ENCODE results near the gene TLE4. TPM values are rescaled to one million over a fixed set of nuclear protein-coding genes. Genes with fewer than 3 reads are reported as not detected.

TLE4 gene
- 172 and 196 TPM in 2 replicates for total RNA-seq (2013; cell fraction: nucleolus; rRNA removed)
- total RNA-seq (2014; rRNA removed): 37.5 and 41.3 TPM in 2 replicates
- total RNA-seq (2014; rRNA removed; fragmentation: Illumina TruSeq; extraction: Trizol): 21.9 and 24.9 TPM in 2 replicates
- 33.3 and 37.0 TPM in 2 replicates for total RNA-seq (2021)
- polyA plus RNA-seq (2011; ENCODE audit: low read depth): 4.7 TPM
- 44.8 and 53.3 TPM in 2 replicates for polyA plus RNA-seq (2011; rRNA removed)
- 42.1 and 49.9 TPM in 2 replicates for polyA plus RNA-seq (2011; cell fraction: cytosol; rRNA removed)
- polyA plus RNA-seq (2011; cell fraction: nucleus; rRNA removed): 95.8 and 120 TPM in 2 replicates
- polyA plus RNA-seq (2012): 7.8 and 9.7 TPM in 2 replicates
- polyA plus RNA-seq (2014; fragmentation: Illumina TruSeq; extraction: Trizol): 30.0 and 35.4 TPM in 2 replicates
- 1 to 10 TPM; 5.3 to 6.6 TPM for polyA plus RNA-seq (2014; fragmentation: Nextera tagmentation; extraction: Ambion mirVana)
- 20.5 and 22.6 TPM in 2 replicates for polyA plus RNA-seq (2014; rRNA removed)
- polyA plus RNA-seq (2016; fragmentation: Nextera tagmentation; extraction: Ambion mirVana): 10 to 100 TPM; 11.1 to 24.1 TPM
- 102 and 123 TPM in 2 replicates for polyA minus RNA-seq (2011; rRNA and poly(A)+ RNA removed)
- 28.0 and 30.1 TPM in 2 replicates for polyA minus RNA-seq (2011; cell fraction: cytosol; rRNA and poly(A)+ RNA removed)
- 115 and 182 TPM in 2 replicates for polyA minus RNA-seq (2011; cell fraction: nucleus; rRNA and poly(A)+ RNA removed)
- Bru-seq, nascent RNA: percentile 93 among the genes with signal in this experiment
- percentile 82 among the genes with signal in this experiment for BruChase-seq, experiment 1, labeled RNA remaining after a 6-hour chase
- BruChase-seq, experiment 2, labeled RNA remaining after a 2-hour chase: percentile 89 among the genes with signal in this experiment
- long read RNA-seq, experiment 1, partial matches to known transcripts: 4 of 4 reads
- long read RNA-seq, experiment 1, other reads (novel, unspliced or antisense): 0 of 4 reads
- long read RNA-seq, experiment 2, partial matches to known transcripts: 17 of 26 reads
- long read RNA-seq, experiment 2, other reads (novel, unspliced or antisense): 9 of 26 reads

GRCh38 chr9:79571309-79572031 lies at the start of gene TLE4:
Gene TLE4, plus strand, starts transcription at chr9:79571965. Its CDS starts 826 bp downstream, at chr9:79572791.
- under 1% methylated on average over 48 of the region's 48 CpGs for WGBS (ENCODE audit: insufficient coverage, insufficient replicate concordance, low lambda C conversion rate, missing lambda C conversion rate)
- ChIA-PET RAD21 (ENCODE audit: unreplicated experiment) (interaction anchor here (0.7 to 3.6 kb wide), 25 partner anchors 10 to 140 kb away, joined by 3 to 32 read pairs (median 4); no protein-coding TSS in a partner anchor), POLR2A (interaction anchor here (0.6 to 2.2 kb wide), 24 partner anchors 8 to 933 kb away, joined by 3 to 29 read pairs (median 3); no protein-coding TSS in a partner anchor), SMC1A (ENCODE audit: uncharacterized antibody, unreplicated experiment) (interaction anchor here (0.6 to 2.1 kb wide), 20 partner anchors 8 to 242 kb away, joined by 3 to 21 read pairs (median 4); no protein-coding TSS in a partner anchor), CTCF (interaction anchor here (0.8 to 2.4 kb wide), 8 partner anchors 46 to 161 kb away, joined by 3 to 7 read pairs (median 3); no protein-coding TSS in a partner anchor)
- Histone ChIP-seq H3K4me2 (ENCODE audit: control insufficient read depth, insufficient read depth) (peak within 1 kb of the TSS; percentile 97), H3K27ac (ENCODE audit: control insufficient read depth, insufficient read depth) (peak within 1 kb of the TSS; percentile 82), H3K4me3 (peak within 1 kb of the TSS; percentile 89), H3K36me3 (ENCODE audit: control insufficient read depth in 2 of 2, insufficient read depth in 2 of 2, low read length in 1 of 2) (no peaks in the 10 kb centered on the region), H3K79me2 (ENCODE audit: control insufficient read depth, insufficient read depth, low read length) (peaks cover 13% of the 10 kb centered on the region), H3K9ac (ENCODE audit: control insufficient read depth, insufficient read depth, low read length) (peak within 1 kb of the TSS; percentile 81), H3K27me3 (replicated peaks in 1 of 2; ENCODE audit: control insufficient read depth in 2 of 2, insufficient read depth in 2 of 2, low read length in 1 of 2) (no peaks in the 10 kb centered on the region), H4K20me1 (ENCODE audit: control insufficient read depth, insufficient read depth) (no peaks in the 10 kb centered on the region), H3K4me1 (ENCODE audit: control insufficient read depth, insufficient read depth, low read length) (peaks cover 17% of the 10 kb centered on the region), H3K9me3 (replicated peaks; ENCODE audit: control insufficient read depth, insufficient read depth, low read length) (no peaks in the 10 kb centered on the region), H2AFZ (ENCODE audit: control insufficient read depth, low read depth, low read length) (peak within 1 kb of the TSS; percentile 91)
- ATAC-seq: peak; percentile 84
- intact Hi-C loops (cut with micrococcal nuclease; ENCODE audit: unreplicated experiment) (loop anchor here (1.0 to 5.0 kb wide), 4 partner anchors 53 to 246 kb away; no protein-coding TSS in a partner anchor), in situ Hi-C loops (cut with MboI) (no loop called here)
- peak; percentile 100 for DNase-seq (ENCODE audit: low read depth, low spot score)
- no TSS peak for BruUV-seq (replicated peaks)
- peak; percentile 89 for FAIRE-seq
- TF ChIP-seq WRNIP1 (IDR thresholded peaks at IDR 0.05; ENCODE audit: borderline replicate concordance, low read depth, low read length) (no peak), NFYA (IDR thresholded peaks at IDR 0.05; ENCODE audit: borderline replicate concordance, low read depth, low read length) (peak; percentile 29; the same call in 1 of the 2 replicates), SREBF2 (IDR thresholded peaks at IDR 0.05; ENCODE audit: low read length) (no peak), SKIL (IDR thresholded peaks at IDR 0.05; ENCODE audit: low read depth, poor library complexity, severe bottlenecking) (no peak), SMAD5 (IDR thresholded peaks at IDR 0.05; ENCODE audit: low read depth) (peak; percentile 85; the same call in 1 of the 2 replicates), NFYB (IDR thresholded peaks at IDR 0.05; ENCODE audit: insufficient read depth, low read depth, low read length) (peak; percentile 96), BMI1 (IDR thresholded peaks at IDR 0.05; ENCODE audit: borderline replicate concordance) (no peak), NFXL1 (IDR thresholded peaks at IDR 0.05; ENCODE audit: borderline replicate concordance) (no peak), ATF3 (IDR thresholded peaks at IDR 0.05; ENCODE audit: borderline replicate concordance, extremely low read depth, low read depth, low read length) (no peak), NBN (IDR thresholded peaks at IDR 0.05) (no peak; the same call in 1 of the 2 replicates), PBX3 (IDR thresholded peaks at IDR 0.05; ENCODE audit: insufficient replicate concordance, low read depth, low read length) (peak; percentile 88), CHD4 (IDR thresholded peaks at IDR 0.05) (no peak), STAT1 (conservative IDR thresholded peaks at IDR 0.05) (no peak), SUZ12 (IDR thresholded peaks at IDR 0.05; ENCODE audit: unreplicated experiment) (no peak), MTA2 (IDR thresholded peaks at IDR 0.05; ENCODE audit: low read depth) (0 out of 2 replicates have a peak, but pooled peaks have one; percentile 8), PML (IDR thresholded peaks at IDR 0.05; ENCODE audit: low read length) (peak; percentile 88)
